Kidney (tissue), 14 donors: ENCODE data around the gene LAD1. TPM values are rescaled to one million over a fixed set of nuclear protein-coding genes. Genes with fewer than 3 reads are reported as not detected.

Source experiments
- DNase-seq, 5 donors: peaks; one replicate each; pipeline ENCODE4 v3.0.0-alpha.2; 2013 to 2020
- FAIRE-seq: peaks from 2 replicates; lab custom pipeline; 2012; peaks lifted over from hg19 to GRCh38; lab: Jason Lieb, UNC
- H3K27ac ChIP-seq, 2 donors: one replicate each; pipeline ENCODE4 v1.7.0; 2013; ENCODE audit warnings: low read depth in 2 of 2, low read length in 2 of 2, inconsistent platforms in 1 of 2
- H3K27me3 ChIP-seq: one replicate; pipeline ENCODE4 v1.7.1; 2013; ENCODE audit warnings: low read length, inconsistent platforms; ENCODE audit not compliant: control insufficient read depth, insufficient read depth
- H3K36me3 ChIP-seq, 3 donors: one replicate each; pipeline versions ENCODE4 v1.7.0 to v1.7.1; 2013; ENCODE audit warnings: low read length in 3 of 3, control low read depth in 1 of 3, inconsistent platforms in 1 of 3; ENCODE audit not compliant: insufficient read depth in 3 of 3, control insufficient read depth in 2 of 3
- H3K4me1 ChIP-seq, 3 donors: one replicate each; pipeline versions ENCODE4 v1.7.0 to v1.7.1; 2013; ENCODE audit warnings: low read length in 3 of 3, inconsistent platforms in 1 of 3, low read depth in 1 of 3; ENCODE audit not compliant: control insufficient read depth in 2 of 3, insufficient read depth in 2 of 3
- H3K4me3 ChIP-seq, 3 donors: one replicate each; pipeline versions ENCODE4 v1.7.0 to v1.8.1; 2013; ENCODE audit warnings: low read length in 3 of 3, control low read depth in 1 of 3, inconsistent platforms in 1 of 3
- H3K9ac ChIP-seq, 3 donors: one replicate each; pipeline versions ENCODE4 v1.7.0 to v1.7.1; 2013; ENCODE audit warnings: low read length in 3 of 3, control low read depth in 1 of 3, inconsistent platforms in 1 of 3
- H3K9me3 ChIP-seq, 3 donors: one replicate each; pipeline versions ENCODE4 v1.7.0 to v1.7.1; 2013; ENCODE audit warnings: low read length in 3 of 3, control low read depth in 1 of 3, inconsistent platforms in 1 of 3; ENCODE audit not compliant: control insufficient read depth in 2 of 3, insufficient read depth in 1 of 3
- intact Hi-C: fragments of 100-400 bp; cut with DNase I; formaldehyde crosslinking; loops from one replicate; pipeline ENCODE4 v1.11.1; 2022
- polyA plus RNA-seq: library from polyadenylated mRNA; stranded (reverse); fragments of 350-450 nt; fragmentation: Illumina TruSeq; extraction: RNeasy Lipid Tissue Mini Kit (QIAGEN cat#74804); gene quantifications from one replicate; pipeline ENCODE4 v1.2.3, GENCODE V29; 2014; ENCODE audit warnings: low read depth, low replicate concordance; ENCODE audit not compliant: insufficient read depth
- total RNA-seq: library from RNA; stranded (reverse); fragmentation: NEBNext Ultra II Directional; extraction: Animal tissue kit (Norgen Biotek cat#: 25700); gene quantifications from one replicate; pipeline ENCODE4 v1.2.1, GENCODE V29; 2021
- TF ChIP-seq, protein P1 (sequence below): IDR thresholded peaks from 3 replicates; pipeline ENCODE4 v1.5.1; 2012; ENCODE audit warnings: mild to moderate bottlenecking, moderate library complexity, borderline replicate concordance; ENCODE audit not compliant: insufficient read depth; ENCODE audit errors: extremely low read depth
- donor health status: control.
- donor health status: control.
- donor health status: control.
- donor health status: control.
- donor health status: control.
- donor health status: DM: yes; HTN: yes; CAD: no.
- donor health status: Normal renal cell carcinoma (clear cell type).

LAD1 gene
- total and polyA plus RNA-seq, 2 donors from 2014 or later = 70.7 to 72.6 TPM

DNA sequence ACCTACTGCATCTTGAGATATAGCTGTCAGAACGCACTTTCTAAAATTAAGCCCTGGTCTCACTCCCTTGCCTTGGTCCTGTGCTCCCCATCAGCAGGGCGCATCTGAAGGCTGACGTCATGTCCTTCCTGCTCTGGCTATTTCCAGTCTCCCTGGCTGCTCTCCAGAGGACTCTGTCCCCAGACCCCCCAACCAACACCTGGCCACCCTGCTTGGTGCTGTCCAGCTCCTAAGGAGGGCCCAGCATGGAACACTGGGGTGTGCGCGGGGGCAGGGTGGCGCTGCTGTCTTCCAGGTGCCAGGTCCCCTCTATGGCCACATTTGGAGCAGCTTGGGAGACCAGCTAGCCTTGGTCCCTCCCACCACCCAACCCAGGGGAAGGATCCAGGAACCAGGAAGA lies 29.9 kb downstream of the LAD1 start:
- FAIRE-seq (no peak), DNase-seq (peak in 1 of 5 donors; percentile 49)
- Histone ChIP-seq H3K27me3 (no peaks in the 10 kb centered on the region), H3K4me3 (no peak overlapping the region), H3K9ac (no peak overlapping the region), H3K4me1 (no peaks in the 10 kb centered on the region), H3K27ac (no peak overlapping the region), H3K36me3 (no peaks in the 10 kb centered on the region), H3K9me3 (no peaks in the 10 kb centered on the region)
- TF ChIP-seq, protein P1, sequence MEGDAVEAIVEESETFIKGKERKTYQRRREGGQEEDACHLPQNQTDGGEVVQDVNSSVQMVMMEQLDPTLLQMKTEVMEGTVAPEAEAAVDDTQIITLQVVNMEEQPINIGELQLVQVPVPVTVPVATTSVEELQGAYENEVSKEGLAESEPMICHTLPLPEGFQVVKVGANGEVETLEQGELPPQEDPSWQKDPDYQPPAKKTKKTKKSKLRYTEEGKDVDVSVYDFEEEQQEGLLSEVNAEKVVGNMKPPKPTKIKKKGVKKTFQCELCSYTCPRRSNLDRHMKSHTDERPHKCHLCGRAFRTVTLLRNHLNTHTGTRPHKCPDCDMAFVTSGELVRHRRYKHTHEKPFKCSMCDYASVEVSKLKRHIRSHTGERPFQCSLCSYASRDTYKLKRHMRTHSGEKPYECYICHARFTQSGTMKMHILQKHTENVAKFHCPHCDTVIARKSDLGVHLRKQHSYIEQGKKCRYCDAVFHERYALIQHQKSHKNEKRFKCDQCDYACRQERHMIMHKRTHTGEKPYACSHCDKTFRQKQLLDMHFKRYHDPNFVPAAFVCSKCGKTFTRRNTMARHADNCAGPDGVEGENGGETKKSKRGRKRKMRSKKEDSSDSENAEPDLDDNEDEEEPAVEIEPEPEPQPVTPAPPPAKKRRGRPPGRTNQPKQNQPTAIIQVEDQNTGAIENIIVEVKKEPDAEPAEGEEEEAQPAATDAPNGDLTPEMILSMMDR = no peak
- intact Hi-C loops = no loop called here

DNA sequence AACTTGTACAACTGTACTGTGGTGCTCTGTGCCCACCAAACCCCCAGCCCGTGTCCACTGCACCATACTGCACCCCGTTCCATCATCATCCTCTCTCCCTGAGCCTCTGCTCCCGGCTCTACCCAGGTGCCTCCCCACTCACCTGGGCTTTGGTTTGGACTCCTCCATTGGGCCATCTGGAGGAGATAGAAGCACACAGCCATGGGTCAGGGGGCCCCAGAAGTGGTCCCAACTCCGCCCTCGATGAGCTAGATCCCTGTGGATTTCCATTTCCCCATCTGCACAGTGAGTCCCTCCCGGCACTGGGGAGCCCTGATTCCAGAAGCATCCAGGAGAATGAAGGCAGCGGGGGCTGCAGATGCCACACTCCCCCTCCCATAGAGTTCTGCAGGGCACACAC lies 32.4 kb downstream of the LAD1 start:
- no peak overlapping the region for H3K9ac ChIP-seq
- intact Hi-C loops = no loop called here
- FAIRE-seq (no peak), DNase-seq (peak in 1 of 5 donors; percentile 18)
- no peaks in the 10 kb centered on the region for H3K4me1 ChIP-seq
- H3K36me3 ChIP-seq = no peaks in the 10 kb centered on the region
- TF ChIP-seq, protein P1 = no peak
- H3K4me3 ChIP-seq = no peak overlapping the region
- H3K27ac ChIP-seq = no peak overlapping the region
- H3K27me3 ChIP-seq = no peaks in the 10 kb centered on the region
- H3K9me3 ChIP-seq = no peaks in the 10 kb centered on the region

DNA sequence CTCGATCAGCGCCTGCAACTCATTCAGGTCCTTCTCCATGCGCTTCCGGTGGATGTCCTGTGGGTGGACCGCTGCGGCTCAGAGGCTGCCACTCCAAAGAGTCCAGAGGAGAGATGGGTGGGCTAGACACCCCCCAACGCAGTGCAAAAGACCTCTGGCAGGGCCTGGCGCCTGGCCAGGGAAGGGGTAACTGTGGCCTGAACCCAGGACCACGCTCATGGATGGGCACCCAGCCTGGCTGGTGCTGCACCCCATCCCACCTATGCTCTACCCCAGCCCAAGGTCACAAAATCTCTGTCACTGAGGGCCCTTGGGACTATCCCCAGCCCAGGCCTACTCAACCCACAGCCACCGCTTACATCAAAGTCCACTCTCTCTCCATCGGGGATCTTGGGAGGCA lies 33.9 kb downstream of the LAD1 start:
- Histone ChIP-seq H3K4me3 (no peak overlapping the region), H3K4me1 (no peaks in the 10 kb centered on the region), H3K36me3 (no peaks in the 10 kb centered on the region), H3K9ac (no peak overlapping the region), H3K9me3 (no peaks in the 10 kb centered on the region), H3K27ac (no peak overlapping the region), H3K27me3 (no peaks in the 10 kb centered on the region)
- no peak for FAIRE-seq
- intact Hi-C loops = no loop called here
- peak in 1 of 5 donors; percentile 56 for DNase-seq
- TF ChIP-seq, protein P1 = no peak

DNA sequence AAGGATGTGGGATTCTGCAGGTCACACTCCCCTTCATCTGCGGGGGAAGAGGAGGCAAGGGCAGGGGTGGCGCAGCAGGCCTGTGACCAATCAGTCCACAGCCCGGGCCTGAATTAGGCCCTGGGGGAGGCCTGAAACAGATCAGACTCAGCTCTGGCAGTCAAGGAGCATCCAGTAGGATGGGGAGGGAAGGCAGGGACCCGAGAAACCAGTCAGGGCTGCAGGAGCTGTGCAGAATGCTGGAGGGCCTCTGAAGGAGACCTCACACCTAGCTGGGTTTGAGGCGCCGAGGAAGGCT lies 34.4 kb downstream of the LAD1 start:
- Histone ChIP-seq H3K27ac (no peak overlapping the region), H3K4me1 (no peaks in the 10 kb centered on the region), H3K4me3 (no peak overlapping the region), H3K27me3 (no peaks in the 10 kb centered on the region), H3K36me3 (no peaks in the 10 kb centered on the region), H3K9me3 (no peaks in the 10 kb centered on the region), H3K9ac (no peak overlapping the region)
- FAIRE-seq (no peak), DNase-seq (peak; percentile 33 to 86 (median 84))
- TF ChIP-seq, protein P1 = no peak
- intact Hi-C loops = loop anchor here (5.0 kb wide), 1 partner anchor 112 kb away; no protein-coding TSS in a partner anchor
